H1 (cell line): ENCODE results near the gene DLG1. TPM values are rescaled to one million over a fixed set of nuclear protein-coding genes. Genes with fewer than 3 reads are reported as not detected.

ENCODE experiments used
- CTCF ChIA-PET: fragments of 300-600 bp; sonication (Branson Sonifier 250); formaldehyde crosslinking; loops from one replicate; lab custom pipeline; 2021; ENCODE audit not compliant: partially characterized antibody; lab: Charles Lee
- POLR2A ChIA-PET: fragments of 300-600 bp; sonication (Branson Sonifier 250); formaldehyde crosslinking; loops from one replicate; lab custom pipeline; 2021; ENCODE audit warnings: inconsistent platforms; ENCODE audit not compliant: partially characterized antibody; lab: Charles Lee
- DNase-seq, 2 experiments: peaks; one replicate each; pipeline versions ENCODE4 v3.0.0 to v3.0.0-alpha.2; 2010 to 2022; ENCODE audit warnings: low spot score in 2 of 2, low read depth in 1 of 2, mixed read lengths in 1 of 2
- FAIRE-seq: peaks from 2 replicates; lab custom pipeline; 2011; peaks lifted over from hg19 to GRCh38; lab: Jason Lieb, UNC
- H2AFZ ChIP-seq: 2 replicates; pipeline ENCODE4 v1.8.1; 2012; ENCODE audit warnings: low read length, inconsistent platforms
- H2AK5ac ChIP-seq: 2 replicates; pipeline ENCODE4 v1.6.1; 2013; ENCODE audit warnings: low read depth, low read length
- H2BK120ac ChIP-seq: replicated peaks from 2 replicates; pipeline ENCODE3; 2013; ENCODE audit warnings: low read depth, low read length, inconsistent platforms
- H2BK12ac ChIP-seq: 2 replicates; pipeline ENCODE4 v1.6.1; 2013; ENCODE audit warnings: low read depth, low read length
- H2BK15ac ChIP-seq: 2 replicates; pipeline ENCODE4 v1.6.1; 2013; ENCODE audit warnings: low read length
- H2BK20ac ChIP-seq: 2 replicates; pipeline ENCODE4 v1.6.1; 2013; ENCODE audit warnings: low read length
- H2BK5ac ChIP-seq: 2 replicates; pipeline ENCODE4 v1.6.1; 2013; ENCODE audit warnings: low read depth, low read length
- H3K14ac ChIP-seq: 2 replicates; pipeline ENCODE4 v1.6.1; 2013; ENCODE audit warnings: inconsistent platforms; ENCODE audit not compliant: insufficient read length
- H3K18ac ChIP-seq: 2 replicates; pipeline ENCODE4 v1.6.1; 2013; ENCODE audit warnings: low read length; ENCODE audit errors: extremely low read depth
- H3K23ac ChIP-seq: 2 replicates; pipeline ENCODE4 v1.6.1; 2013; ENCODE audit warnings: inconsistent platforms; ENCODE audit not compliant: insufficient read length
- H3K23me2 ChIP-seq: 2 replicates; pipeline ENCODE4 v1.6.1; 2013; ENCODE audit warnings: low read depth, low read length
- H3K27ac ChIP-seq: 2 replicates; pipeline ENCODE4 v1.6.1; 2011; ENCODE audit warnings: low read depth, low read length, inconsistent platforms
- H3K27me3 ChIP-seq, 4 experiments: replicated peaks in 1 of 4; 1 replicate in 1 of 4; 2 replicates in 3 of 4; pipeline versions ENCODE4 v1.6.1 to v1.8.1; 2011 to 2013; ENCODE audit warnings: low read length in 3 of 4, mild to moderate bottlenecking in 3 of 4, inconsistent platforms in 2 of 4, mixed read lengths in 2 of 4, moderate library complexity in 1 of 4; ENCODE audit not compliant: control insufficient read depth in 3 of 4, insufficient read depth in 3 of 4; ENCODE audit errors: extremely low read depth in 1 of 4
- H3K36me3 ChIP-seq, 4 experiments: 2 replicates each; pipeline versions ENCODE4 v1.6.1 to v1.8.1; 2011 to 2013; ENCODE audit warnings: mild to moderate bottlenecking in 4 of 4, low read length in 3 of 4, moderate library complexity in 2 of 4, control low read depth in 1 of 4, inconsistent platforms in 1 of 4; ENCODE audit not compliant: insufficient read depth in 4 of 4, control insufficient read depth in 2 of 4
- H3K4ac ChIP-seq: replicated peaks from 2 replicates; pipeline ENCODE3; 2013; ENCODE audit warnings: low read length, low read depth, mixed read lengths, inconsistent platforms; ENCODE audit not compliant: insufficient read length
- H3K4me1 ChIP-seq, 4 experiments: replicated peaks in 1 of 4; 1 replicate in 1 of 4; 2 replicates in 3 of 4; pipeline versions ENCODE4 v1.6.1 to v1.8.1; 2011 to 2013; ENCODE audit warnings: low read length in 3 of 4, inconsistent platforms in 2 of 4, mixed read lengths in 1 of 4; ENCODE audit not compliant: insufficient read depth in 4 of 4, control insufficient read depth in 3 of 4
- H3K4me2 ChIP-seq, 2 experiments: 2 replicates each; pipeline versions ENCODE4 v1.6.1 to v1.8.1; 2011 to 2013; ENCODE audit warnings: low read depth in 2 of 2, low read length in 2 of 2, control low read depth in 1 of 2, inconsistent platforms in 1 of 2, mild to moderate bottlenecking in 1 of 2; ENCODE audit not compliant: insufficient read depth in 1 of 2
- H3K4me3 ChIP-seq, 4 experiments: fragments of 200-600, 300-600 bp in 1 of 4; sonication (generic), shearing (Covaris generic), sonication (Bioruptor Twin) in 1 of 4; 2 replicates each; pipeline versions ENCODE4 v1.5.1 to v1.8.1; 2011 to 2016; ENCODE audit warnings: low read length in 4 of 4, low read depth in 3 of 4, control low read depth in 2 of 4, inconsistent platforms in 2 of 4, mild to moderate bottlenecking in 2 of 4, mixed read lengths in 1 of 4, moderate library complexity in 1 of 4; ENCODE audit not compliant: insufficient read depth in 2 of 4; ENCODE audit errors: extremely low read depth in 1 of 4
- H3K56ac ChIP-seq: replicated peaks from 2 replicates; pipeline ENCODE3; 2013; ENCODE audit warnings: low read depth, mild to moderate bottlenecking, mixed read lengths, low read length, inconsistent platforms; ENCODE audit not compliant: insufficient read length
- H3K79me1 ChIP-seq: 2 replicates; pipeline ENCODE4 v1.6.1; 2013; ENCODE audit warnings: low read depth, low read length, control low read depth
- H3K79me2 ChIP-seq, 2 experiments: 2 replicates each; pipeline versions ENCODE4 v1.6.1 to v1.8.1; 2012 to 2013; ENCODE audit warnings: low read length in 2 of 2, mild to moderate bottlenecking in 2 of 2, inconsistent platforms in 1 of 2; ENCODE audit not compliant: insufficient read depth in 2 of 2, control insufficient read depth in 1 of 2
- H3K9ac ChIP-seq, 4 experiments: replicated peaks in 1 of 4; 1 replicate in 1 of 4; 2 replicates in 3 of 4; pipeline versions ENCODE4 v1.6.1 to v1.8.1; 2011 to 2013; ENCODE audit warnings: low read depth in 3 of 4, low read length in 3 of 4, control low read depth in 2 of 4, mild to moderate bottlenecking in 2 of 4, moderate library complexity in 2 of 4, inconsistent platforms in 1 of 4; ENCODE audit errors: extremely low read depth in 1 of 4
- H3K9me3 ChIP-seq, 2 experiments: 2 replicates each; pipeline versions ENCODE4 v1.6.1 to v1.8.1; 2012 to 2013; ENCODE audit warnings: mild to moderate bottlenecking in 2 of 2, moderate library complexity in 2 of 2, control low read depth in 1 of 2, inconsistent platforms in 1 of 2, low read depth in 1 of 2, low read length in 1 of 2, mixed read lengths in 1 of 2; ENCODE audit not compliant: insufficient read depth in 2 of 2
- H4K20me1 ChIP-seq, 2 experiments: replicated peaks in 1 of 2; 2 replicates each; pipeline versions ENCODE3 to v1.8.1; 2011 to 2013; ENCODE audit warnings: inconsistent platforms in 2 of 2, low read length in 2 of 2, mild to moderate bottlenecking in 1 of 2; ENCODE audit not compliant: insufficient read depth in 2 of 2, control insufficient read depth in 1 of 2
- H4K5ac ChIP-seq: 2 replicates; pipeline ENCODE4 v1.6.1; 2013; ENCODE audit warnings: low read length, low read depth, mixed read lengths, inconsistent platforms; ENCODE audit not compliant: insufficient read length
- H4K8ac ChIP-seq: 2 replicates; pipeline ENCODE4 v1.8.0; 2013; ENCODE audit warnings: mild to moderate bottlenecking, moderate library complexity, low read length, inconsistent platforms; ENCODE audit not compliant: insufficient read depth; ENCODE audit errors: extremely low read depth
- H4K91ac ChIP-seq: replicated peaks from 2 replicates; pipeline ENCODE3; 2013; ENCODE audit warnings: low read length, mixed read lengths, inconsistent platforms; ENCODE audit not compliant: insufficient read length
- BACH1 ChIP-seq: IDR thresholded peaks from 2 replicates; pipeline ENCODE4 v1.6.1; 2012; ENCODE audit warnings: low read length, improper control_type of control experiment
- BRCA1 ChIP-seq: IDR thresholded peaks from 2 replicates; pipeline ENCODE4 v1.6.1; 2012; ENCODE audit warnings: low read depth, low read length, improper control_type of control experiment
- GTF2F1 ChIP-seq: IDR thresholded peaks from 2 replicates; pipeline ENCODE4 v1.6.1; 2012; ENCODE audit warnings: low read depth, low read length, improper control_type of control experiment, borderline replicate concordance
- SAP30 ChIP-seq: fragments of 300-600 bp; sonication (generic); IDR thresholded peaks from 2 replicates; pipeline ENCODE4 v1.7.1; 2012; ENCODE audit warnings: low read length, moderate library complexity, mild to moderate bottlenecking, inconsistent platforms; ENCODE audit not compliant: insufficient read depth, insufficient replicate concordance
- SIX5 ChIP-seq: IDR thresholded peaks from 2 replicates; pipeline ENCODE4 v1.6.1; 2011; ENCODE audit warnings: mild to moderate bottlenecking, low read depth, low read length
- WGBS, 2 experiments: shearing (Covaris generic) in 1 of 2; methylation state at CpG; one replicate each; pipeline versions ENCODE4 v1.1.6 to v1.1.7; 2013 to 2015; ENCODE audit warnings: low lambda C conversion rate in 2 of 2, mixed read lengths in 2 of 2, inconsistent platforms in 1 of 2, low coverage in 1 of 2, missing lambda C conversion rate in 1 of 2; ENCODE audit not compliant: insufficient replicate concordance in 2 of 2, insufficient coverage in 1 of 2, insufficient read length in 1 of 2; ENCODE audit errors: extremely low coverage in 1 of 2, missing lambda C conversion rate in 1 of 2; 5-methylcytosine and 5-hydroxymethylcytosine counted together
- polyA plus RNA-seq, 7 experiments: library from polyadenylated mRNA; depleted of rRNA in 3 of 7; stranded (reverse) in 5 of 7; unstranded in 2 of 7; fragments of >200 nt in 5 of 7; fragments of 200-250 nt in 2 of 7; gene quantifications; 1 replicate in 5 of 7; 2 replicates in 1 of 7; 4 replicates in 1 of 7; pipeline versions ENCODE4 v1.2.1 to v1.2.3, GENCODE V29; 2011 to 2013; ENCODE audit warnings: missing spikeins in 2 of 7, mixed read lengths in 2 of 7
- total RNA-seq: library from RNA; stranded (reverse); fragmentation: NEBNext Ultra II Directional; extraction: Animal tissue kit (Norgen Biotek cat#: 25700); gene quantifications from 2 replicates; pipeline ENCODE4 v1.2.1, GENCODE V29; 2021

The DLG1 gene
- total and polyA plus RNA-seq, 2 of the 8 experiments (the other 6 are each of a cell fraction or from before 2014, with no cell fraction given) = 13.4 to 78.8 TPM

DNA sequence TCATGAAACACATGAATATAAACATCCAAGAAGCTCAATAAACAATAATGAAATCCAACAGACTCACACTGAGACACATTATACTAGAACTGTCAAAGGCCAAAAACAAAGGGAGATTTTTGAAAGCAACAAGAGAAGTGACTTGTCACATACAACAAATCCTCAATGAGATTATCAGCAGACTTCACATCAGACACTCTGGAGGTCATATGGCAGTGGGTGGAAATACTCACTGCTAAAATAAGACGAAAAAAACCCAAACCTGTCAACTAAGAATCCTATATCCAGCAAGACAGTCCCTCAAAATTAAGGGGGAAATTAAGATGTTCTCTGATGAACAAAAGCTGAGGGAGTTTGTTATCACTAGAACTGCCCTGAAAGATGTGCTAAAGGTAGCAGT lies 143.4 kb downstream of the DLG1 start:
- H3K36me3 ChIP-seq = peaks cover 0 to 4% (median 0%) of the 10 kb centered on the region in 4 experiments; a peak in 1 of 8 replicates
- peaks cover 0 to 1% (median 0%) of the 10 kb centered on the region in 4 experiments; a peak in 1 of 7 replicates for H3K27me3 ChIP-seq
- peaks cover 2 to 14% of the 10 kb centered on the region in 2 experiments; a peak in 3 of 4 replicates for H3K9me3 ChIP-seq
- H2BK120ac ChIP-seq = no peak overlapping the region
- H3K4ac ChIP-seq = no peak overlapping the region
- H3K56ac ChIP-seq = no peak overlapping the region
- H2BK20ac ChIP-seq = no peak overlapping the region
- no peak overlapping the region for H2AFZ ChIP-seq
- FAIRE-seq (no peak), DNase-seq (no peak)
- WGBS, 2 experiments = 92% methylated on average over 1 of the region's 1 CpG; no CpG with 5 or more reads in 1 of the 2 experiments
- H3K4me1 ChIP-seq = no peaks in the 10 kb centered on the region
- no peaks in the 10 kb centered on the region for H3K23me2 ChIP-seq
- no peak overlapping the region for H4K5ac ChIP-seq
- no peaks in the 10 kb centered on the region for H3K79me1 ChIP-seq
- no peak overlapping the region for H3K4me2 ChIP-seq
- no peak overlapping the region for H2BK5ac ChIP-seq
- ChIA-PET CTCF (no interaction called here), POLR2A (no interaction called here)
- no peak overlapping the region for H3K14ac ChIP-seq
- no peaks in the 10 kb centered on the region for H4K20me1 ChIP-seq
- no peak overlapping the region for H2AK5ac ChIP-seq
- H3K27ac ChIP-seq = no peak overlapping the region
- H3K18ac ChIP-seq = no peak overlapping the region
- H4K91ac ChIP-seq = no peak overlapping the region
- peaks cover 0 to 45% of the 10 kb centered on the region in 2 experiments; a peak in 2 of 4 replicates for H3K79me2 ChIP-seq
- no peak overlapping the region for H2BK12ac ChIP-seq
- no peak overlapping the region for H2BK15ac ChIP-seq
- no peak overlapping the region for H3K9ac ChIP-seq
- H3K4me3 ChIP-seq = no peak overlapping the region
- H3K23ac ChIP-seq = no peak overlapping the region
- no peak overlapping the region for H4K8ac ChIP-seq
- TF ChIP-seq BRCA1 (no peak), BACH1 (no peak), SAP30 (no peak), SIX5 (no peak), GTF2F1 (no peak)
